Lower lobe of right lung (tissue), 2 donors: ENCODE data around the gene NQO1. TPM values are rescaled to one million over a fixed set of nuclear protein-coding genes. Genes with fewer than 3 reads are reported as not detected.
"Not testable (repeated sequence)": the region's sequence is repeated elsewhere in the genome, so short reads cannot be mapped to it uniquely, and the experiment has no call there.

Source experiments
- ATAC-seq, 2 donors: fragments of 200-7000 bp; cut with Tn5 transposase; one replicate each; pipeline ENCODE4 v1.9.1; 2020 to 2022; ENCODE audit warnings: mild to moderate bottlenecking in 2 of 2, moderate library complexity in 2 of 2
- DNase-seq: peaks from one replicate; pipeline ENCODE4 v3.0.0-alpha.2; 2020
- H3K27ac ChIP-seq: fragments of 200-600 bp; one replicate; pipeline ENCODE4 v1.8.0; 2022
- H3K27me3 ChIP-seq: fragments of 200-600 bp; one replicate; pipeline ENCODE4 v1.8.0; 2022; ENCODE audit warnings: low read depth
- H3K36me3 ChIP-seq: fragments of 200-600 bp; one replicate; pipeline ENCODE4 v1.8.0; 2022; ENCODE audit warnings: mild to moderate bottlenecking
- H3K4me1 ChIP-seq: fragments of 200-600 bp; one replicate; pipeline ENCODE4 v1.8.0; 2022
- H3K4me3 ChIP-seq: fragments of 200-600 bp; one replicate; pipeline ENCODE4 v1.8.0; 2022; ENCODE audit warnings: mild to moderate bottlenecking
- H3K9me3 ChIP-seq: fragments of 200-600 bp; one replicate; pipeline ENCODE4 v1.8.0; 2022
- CTCF ChIP-seq: fragments of 200-600 bp; IDR thresholded peaks from one replicate; pipeline ENCODE4 v1.8.0; 2022; ENCODE audit warnings: antibody characterized with exemption, mild to moderate bottlenecking
- intact Hi-C: fragments of 100-400 bp; cut with DNase I; formaldehyde crosslinking; loops from one replicate; pipeline ENCODE4 v1.11.0; 2022
- total RNA-seq: library from RNA; stranded (reverse); fragmentation: NEBNext Ultra II Directional; extraction: Animal tissue kit (Norgen Biotek cat#: 25700); gene quantifications from one replicate; pipeline ENCODE4 v1.2.1, GENCODE V29; 2021
- donor health status: DM: no; HTN: yes; CAD: no; lungs with severe emphysema.

The NQO1 gene
- total RNA-seq, 1 donor from 2014 or later: 57.8 TPM

GRCh38 chr16:69768666-69769065, 42.3 kb upstream of the NQO1 start:
- H3K9me3 ChIP-seq: no peaks in the 10 kb centered on the region
- no peaks in the 10 kb centered on the region for H3K27me3 ChIP-seq
- intact Hi-C loops: no loop called here
- no peak overlapping the region for H3K4me3 ChIP-seq
- no peak for DNase-seq
- H3K27ac ChIP-seq: no peak overlapping the region
- no peak for TF ChIP-seq CTCF
- peaks cover 48% of the 10 kb centered on the region for H3K4me1 ChIP-seq
- no peaks in the 10 kb centered on the region for H3K36me3 ChIP-seq
- no peak for ATAC-seq

GRCh38 chr16:69767459-69768229, 41.3 kb upstream of the NQO1 start:
- no peak for DNase-seq
- Histone ChIP-seq H3K27ac (peak overlapping the region; percentile 1), H3K4me3 (no peak overlapping the region), H3K36me3 (no peaks in the 10 kb centered on the region), H3K27me3 (no peaks in the 10 kb centered on the region), H3K4me1 (peaks cover 48% of the 10 kb centered on the region), H3K9me3 (no peaks in the 10 kb centered on the region)
- intact Hi-C loops: no loop called here
- no peak for ATAC-seq
- TF ChIP-seq CTCF: no peak

- Histone ChIP-seq H3K27ac (peak overlapping the region; percentile 96), H3K9me3 (no peaks in the 10 kb centered on the region), H3K4me1 (peaks cover 28% of the 10 kb centered on the region), H3K27me3 (no peaks in the 10 kb centered on the region), H3K4me3 (peak overlapping the region; percentile 90), H3K36me3 (no peaks in the 10 kb centered on the region)
- TF ChIP-seq CTCF: no peak
- DNase-seq (no peak), ATAC-seq (peak in 1 of 2 donors; percentile 40)
- intact Hi-C loops: no loop called here
These were observed 37.2 kb upstream of the NQO1 start for GRCh38 chr16:69763599-69763942.

GRCh38 chr16:69762814-69763598, 36.6 kb upstream of the NQO1 start:
- no peak for TF ChIP-seq CTCF
- H3K4me1 ChIP-seq: peaks cover 25% of the 10 kb centered on the region
- H3K4me3 ChIP-seq: peak overlapping the region; percentile 90
- no peaks in the 10 kb centered on the region for H3K27me3 ChIP-seq
- intact Hi-C loops: no loop called here
- H3K9me3 ChIP-seq: no peaks in the 10 kb centered on the region
- peak overlapping the region; percentile 96 for H3K27ac ChIP-seq
- DNase-seq: no peak
- no peaks in the 10 kb centered on the region for H3K36me3 ChIP-seq
- ATAC-seq: peak; percentile 70 to 74

- peak; percentile 88 to 89 for ATAC-seq
- peak within 1 kb of the TSS; percentile 90 for H3K4me3 ChIP-seq
- intact Hi-C loops: no loop called here
- no peaks in the 10 kb centered on the region for H3K9me3 ChIP-seq
- H3K36me3 ChIP-seq: no peaks in the 10 kb centered on the region
- H3K27ac ChIP-seq: peak within 1 kb of the TSS; percentile 96
- H3K27me3 ChIP-seq: no peaks in the 10 kb centered on the region
- no peak for TF ChIP-seq CTCF
- H3K4me1 ChIP-seq: peaks cover 25% of the 10 kb centered on the region
- DNase-seq: peak; percentile 85
These were observed 35.8 kb upstream of the NQO1 start, which contains the start of gene WWP2 for GRCh38 chr16:69761983-69762813. Gene WWP2 (plus strand): TSS chr16:69762332. CDS start chr16:69787011, 24,679 bp downstream.

DNA sequence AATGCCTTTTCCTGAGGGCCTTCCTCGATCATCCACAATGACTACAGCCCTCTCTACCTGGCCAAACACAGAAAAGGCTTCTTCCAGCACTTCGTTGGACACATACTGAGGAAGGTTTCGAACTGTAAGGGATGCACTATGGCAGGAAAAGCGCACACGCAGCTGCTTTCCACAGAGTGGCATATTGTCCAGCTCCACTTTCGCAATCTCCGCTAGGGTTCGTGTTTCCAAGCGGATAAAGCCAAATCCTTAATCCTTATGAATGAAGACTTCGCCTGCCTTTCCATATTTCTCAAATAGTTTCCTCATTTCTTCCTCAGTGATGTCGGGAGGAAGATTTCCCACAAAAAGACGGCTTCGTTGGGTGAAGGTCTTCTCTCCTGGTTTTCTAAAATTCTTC, 31.0 kb upstream of the NQO1 start:
- intact Hi-C loops, H3K9me3 ChIP-seq, DNase-seq, ATAC-seq, H3K27me3 ChIP-seq, H3K4me3 ChIP-seq, H3K36me3 ChIP-seq, H3K27ac ChIP-seq: not testable (repeated sequence)
- peaks cover 26% of the 10 kb centered on the region for H3K4me1 ChIP-seq
